Neural progenitor cell (in vitro differentiated cells): ENCODE results near the gene NPTXR. TPM values are rescaled to one million over a fixed set of nuclear protein-coding genes. Genes with fewer than 3 reads are reported as not detected.
"Not testable (repeated sequence)": the region's sequence is repeated elsewhere in the genome, so short reads cannot be mapped to it uniquely, and the experiment has no call there.

Source experiments
- DNase-seq: peaks from one replicate; pipeline ENCODE4 v3.0.0-alpha.2; 2016; ENCODE audit warnings: low spot score
- H2AFZ ChIP-seq: fragments of 200-600 bp; sonication (generic); replicated peaks from 2 replicates; pipeline ENCODE4 v1.6.1; 2016; ENCODE audit warnings: antibody characterized with exemption
- H3F3A ChIP-seq: fragments of 200-600 bp; sonication (generic); 2 replicates; pipeline ENCODE4 v1.6.1; 2016; ENCODE audit warnings: antibody characterized with exemption, low read depth
- H3K27ac ChIP-seq: fragments of 200-600 bp; sonication (generic); 2 replicates; pipeline ENCODE4 v1.5.1; 2016; ENCODE audit warnings: mild to moderate bottlenecking
- H3K27me3 ChIP-seq: fragments of 200-600 bp; sonication (generic); 2 replicates; pipeline ENCODE4 v1.6.1; 2016; ENCODE audit warnings: mild to moderate bottlenecking, moderate library complexity
- H3K36me3 ChIP-seq: fragments of 200-600 bp; sonication (generic); 2 replicates; pipeline ENCODE4 v1.5.1; 2016
- H3K4me1 ChIP-seq: fragments of 200-600 bp; sonication (generic); 2 replicates; pipeline ENCODE4 v1.6.1; 2016; ENCODE audit warnings: mixed run types
- H3K4me2 ChIP-seq: fragments of 200-600 bp; sonication (generic); 2 replicates; pipeline ENCODE4 v1.6.1; 2016
- H3K4me3 ChIP-seq: fragments of 200-600 bp; sonication (generic); 2 replicates; pipeline ENCODE4 v1.5.1; 2016
- H3K79me2 ChIP-seq: fragments of 200-600 bp; sonication (generic); 2 replicates; pipeline ENCODE4 v1.6.1; 2016; ENCODE audit warnings: low read depth
- H3K9ac ChIP-seq: fragments of 200-600 bp; sonication (generic); 2 replicates; pipeline ENCODE4 v1.6.1; 2016
- H3K9me3 ChIP-seq: fragments of 200-600 bp; sonication (generic); 2 replicates; pipeline ENCODE4 v1.5.1; 2016; ENCODE audit warnings: low read depth
- H4K20me1 ChIP-seq: fragments of 200-600 bp; sonication (generic); 2 replicates; pipeline ENCODE4 v1.6.1; 2016; ENCODE audit warnings: low read depth
- H3K27ac Mint-ChIP-seq: 3 replicates; pipeline ENCODE4 v1.8.0; 2021; ENCODE audit warnings: mixed read lengths
- H3K27me3 Mint-ChIP-seq: 2 replicates; pipeline ENCODE4 v1.8.0; 2022; ENCODE audit warnings: low read depth, mild to moderate bottlenecking, inconsistent platforms, moderate library complexity, mixed read lengths; ENCODE audit not compliant: insufficient read depth
- H3K36me3 Mint-ChIP-seq: 3 replicates; pipeline ENCODE4 v1.8.0; 2021; ENCODE audit warnings: mixed read lengths
- H3K4me1 Mint-ChIP-seq: 3 replicates; pipeline ENCODE4 v1.8.0; 2021; ENCODE audit warnings: mixed read lengths
- H3K4me3 Mint-ChIP-seq: 3 replicates; pipeline ENCODE4 v1.8.0; 2021; ENCODE audit warnings: mild to moderate bottlenecking, moderate library complexity, mixed read lengths
- H3K9me3 Mint-ChIP-seq: 3 replicates; pipeline ENCODE4 v1.8.0; 2020; ENCODE audit warnings: mixed read lengths
- CTCF ChIP-seq: fragments of 200-600 bp; sonication (generic); IDR thresholded peaks from 2 replicates; pipeline ENCODE4 v1.5.1; 2017; ENCODE audit warnings: antibody characterized with exemption, mild to moderate bottlenecking
- EZH2 ChIP-seq: fragments of 200-600 bp; sonication (generic); IDR thresholded peaks from 2 replicates; pipeline ENCODE4 v1.6.1; 2017; ENCODE audit warnings: antibody characterized with exemption, mild to moderate bottlenecking, moderate library complexity
- EZH2phosphoT487 ChIP-seq: fragments of 200-600 bp; sonication (generic); IDR thresholded peaks from 2 replicates; pipeline ENCODE4 v1.6.1; 2017; ENCODE audit warnings: antibody characterized with exemption
- total RNA-seq: library from RNA; depleted of rRNA; stranded (reverse); fragments of >200 nt; gene quantifications from 2 replicates; pipeline ENCODE4 v1.2.3, GENCODE V29; 2015; ENCODE audit warnings: low replicate concordance

The NPTXR gene
- total RNA-seq, 1 donor from 2014 or later: 0.99 TPM

- Histone ChIP-seq H3K4me1 (no peaks in the 10 kb centered on the region), H3K4me2 (no peak overlapping the region), H3F3A (peaks cover 4% of the 10 kb centered on the region), H4K20me1 (no peaks in the 10 kb centered on the region), H3K36me3 (no peaks in the 10 kb centered on the region), H3K27ac (no peak overlapping the region), H3K4me3 (no peak overlapping the region), H3K27me3 (no peaks in the 10 kb centered on the region), H3K79me2 (no peaks in the 10 kb centered on the region), H3K9me3 (no peaks in the 10 kb centered on the region), H2AFZ (no peak overlapping the region), H3K9ac (no peak overlapping the region)
- Mint-ChIP-seq H3K27ac (no peak overlapping the region), H3K4me3 (no peak overlapping the region), H3K4me1 (no peaks in the 10 kb centered on the region), H3K27me3 (peaks cover 8% of the 10 kb centered on the region), H3K9me3 (peaks cover 23% of the 10 kb centered on the region), H3K36me3 (peaks cover 3% of the 10 kb centered on the region)
- DNase-seq: no peak
- TF ChIP-seq CTCF (no peak), EZH2 (no peak), EZH2phosphoT487 (no peak)
Observed at GRCh38 chr22:38811241-38811640, 32.6 kb downstream of the NPTXR start.

GRCh38 chr22:38805041-38805593 lies 38.7 kb downstream of the NPTXR start:
- not testable (repeated sequence) for H3K4me2 ChIP-seq, H3K4me3 ChIP-seq, H3F3A ChIP-seq, H3K4me3 Mint-ChIP-seq, H3K27me3 Mint-ChIP-seq, H3K27ac Mint-ChIP-seq, H3K36me3 ChIP-seq, H3K4me1 ChIP-seq, H3K9ac ChIP-seq, H3K36me3 Mint-ChIP-seq, H3K79me2 ChIP-seq, H4K20me1 ChIP-seq, H3K9me3 ChIP-seq, DNase-seq, H2AFZ ChIP-seq, H3K4me1 Mint-ChIP-seq, H3K27ac ChIP-seq
- peaks cover 13% of the 10 kb centered on the region for H3K27me3 ChIP-seq
- peaks cover 17% of the 10 kb centered on the region for H3K9me3 Mint-ChIP-seq

- Histone ChIP-seq H3K79me2 (no peaks in the 10 kb centered on the region), H3K4me2 (peak overlapping the region; percentile 13), H3K9me3 (no peaks in the 10 kb centered on the region), H2AFZ (no peak overlapping the region), H3K36me3 (no peaks in the 10 kb centered on the region), H3K27me3 (peaks cover 13% of the 10 kb centered on the region), H3K4me1 (no peaks in the 10 kb centered on the region), H3K4me3 (no peak overlapping the region), H4K20me1 (no peaks in the 10 kb centered on the region), H3F3A (peaks cover 2% of the 10 kb centered on the region), H3K27ac (no peak overlapping the region), H3K9ac (no peak overlapping the region)
- H3K4me3 Mint-ChIP-seq: no peak overlapping the region
- peaks cover 17% of the 10 kb centered on the region for H3K27me3 Mint-ChIP-seq
- no peak overlapping the region for H3K27ac Mint-ChIP-seq
- no peaks in the 10 kb centered on the region for H3K4me1 Mint-ChIP-seq
- H3K36me3 Mint-ChIP-seq: no peaks in the 10 kb centered on the region
- TF ChIP-seq CTCF (no peak), EZH2phosphoT487 (no peak), EZH2 (no peak)
- H3K9me3 Mint-ChIP-seq: peaks cover 7% of the 10 kb centered on the region
- DNase-seq: peak; percentile 13
Observed at GRCh38 chr22:38802671-38803121, 41.1 kb downstream of the NPTXR start.

- Histone ChIP-seq H3K27me3 (peaks cover 18% of the 10 kb centered on the region), H3K36me3 (no peaks in the 10 kb centered on the region), H3K4me3 (no peak overlapping the region), H3K79me2 (no peaks in the 10 kb centered on the region), H3K9me3 (no peaks in the 10 kb centered on the region), H3K4me2 (no peak overlapping the region), H4K20me1 (no peaks in the 10 kb centered on the region), H3F3A (no peaks in the 10 kb centered on the region), H3K4me1 (no peaks in the 10 kb centered on the region), H2AFZ (no peak overlapping the region), H3K9ac (no peak overlapping the region), H3K27ac (no peak overlapping the region)
- Mint-ChIP-seq H3K9me3 (peaks cover 3% of the 10 kb centered on the region), H3K4me3 (no peak overlapping the region), H3K4me1 (peaks cover 5% of the 10 kb centered on the region), H3K27me3 (peaks cover 14% of the 10 kb centered on the region), H3K36me3 (no peaks in the 10 kb centered on the region), H3K27ac (no peak overlapping the region)
- no peak for DNase-seq
- TF ChIP-seq EZH2 (no peak), EZH2phosphoT487 (no peak), CTCF (no peak)
Observed at GRCh38 chr22:38799265-38800002, 44.4 kb downstream of the NPTXR start.
